Ishikawa (cell line): ENCODE results near the gene CFH.

Experiments used
- CEBPB ChIP-seq: IDR thresholded peaks from 2 replicates; pipeline ENCODE4 v1.6.1; 2012
- EGR1 ChIP-seq: IDR thresholded peaks from 2 replicates; pipeline ENCODE4 v1.6.1; 2012
- EP300 ChIP-seq: IDR thresholded peaks from 2 replicates; pipeline ENCODE4 v1.6.1; 2012; ENCODE audit warnings: borderline replicate concordance
- FOXM1 ChIP-seq: IDR thresholded peaks from 2 replicates; pipeline ENCODE4 v1.6.1; 2012; ENCODE audit warnings: low read depth, borderline replicate concordance
- NFIC ChIP-seq: IDR thresholded peaks from 2 replicates; pipeline ENCODE4 v1.6.1; 2012
- RAD21 ChIP-seq: IDR thresholded peaks from 2 replicates; pipeline ENCODE4 v1.6.1; 2012; ENCODE audit warnings: low read depth
- REST ChIP-seq: IDR thresholded peaks from 2 replicates; pipeline ENCODE4 v1.6.1; 2012; ENCODE audit warnings: low read depth, mild to moderate bottlenecking
- TAF1 ChIP-seq: IDR thresholded peaks from 2 replicates; pipeline ENCODE4 v1.6.1; 2012; ENCODE audit warnings: low read depth, mild to moderate bottlenecking
- TCF12 ChIP-seq: IDR thresholded peaks from 2 replicates; pipeline ENCODE4 v1.6.1; 2012; ENCODE audit warnings: low read depth
- YY1 ChIP-seq: IDR thresholded peaks from 2 replicates; pipeline ENCODE4 v1.6.1; 2012; ENCODE audit warnings: low read depth
- TF ChIP-seq, protein P1 (sequence below): IDR thresholded peaks from 2 replicates; pipeline ENCODE4 v1.6.1; 2012

- TF ChIP-seq REST (no peak), RAD21 (no peak), FOXM1 (no peak), EGR1 (no peak), CEBPB (no peak), YY1 (no peak), NFIC (no peak), EP300 (no peak), TAF1 (no peak), TCF12 (no peak)
- TF ChIP-seq, protein P1, sequence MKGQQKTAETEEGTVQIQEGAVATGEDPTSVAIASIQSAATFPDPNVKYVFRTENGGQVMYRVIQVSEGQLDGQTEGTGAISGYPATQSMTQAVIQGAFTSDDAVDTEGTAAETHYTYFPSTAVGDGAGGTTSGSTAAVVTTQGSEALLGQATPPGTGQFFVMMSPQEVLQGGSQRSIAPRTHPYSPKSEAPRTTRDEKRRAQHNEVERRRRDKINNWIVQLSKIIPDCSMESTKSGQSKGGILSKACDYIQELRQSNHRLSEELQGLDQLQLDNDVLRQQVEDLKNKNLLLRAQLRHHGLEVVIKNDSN = no peak
Measured at GRCh38 chr1:196609370-196609737, 42.5 kb upstream of the CFH start.
